ENCODE results near the gene NUDT19. TPM values are rescaled to one million over a fixed set of nuclear protein-coding genes. Genes with fewer than 3 reads are reported as not detected.
"Not testable (repeated sequence)": the region's sequence is repeated elsewhere in the genome, so short reads cannot be mapped to it uniquely, and the experiment has no call there.

Gene NUDT19
- total and polyA plus RNA-seq, 9 of the 15 experiments (the other 6 are each of a cell fraction or from before 2014, with no cell fraction given), result 9.6 to 38.6 (median 14.4) TPM

- TF ChIP-seq POLR2H (tag; IDR thresholded peaks at IDR 0.05; ENCODE audit: low read depth) (peak; percentile 95), TOE1 (IDR thresholded peaks at IDR 0.05; ENCODE audit: borderline replicate concordance) (0 out of 2 replicates have a peak, but pooled peaks have one; percentile 19), ETV5 (CRISPR knock-in tag; IDR thresholded peaks at IDR 0.05; ENCODE audit: low read depth) (peak; percentile 68; the same call in 1 of the 2 replicates), E2F1 (CRISPR knock-in tag; IDR thresholded peaks at IDR 0.05) (peak; percentile 57), CHCHD3 (CRISPR knock-in tag; IDR thresholded peaks at IDR 0.05) (0 out of 2 replicates have a peak, but pooled peaks have one; percentile 35), CHAMP1 (IDR thresholded peaks at IDR 0.05) (peak; percentile 85), PBX2 (tag; conservative IDR thresholded peaks at IDR 0.05; ENCODE audit: low read depth) (0 out of 2 replicates have a peak, but pooled peaks have one; percentile 23), MLLT1 (IDR thresholded peaks at IDR 0.05) (peak; percentile 59 to 83; a peak in 3 of 4 replicates), CEBPG (tag; conservative IDR thresholded peaks at IDR 0.05 in 1 of 2, IDR thresholded peaks at IDR 0.05 in 1 of 2) (peak in 1 of 2 experiments; percentile 25; a peak in 1 of 4 replicates), ASH1L (IDR thresholded peaks at IDR 0.05; ENCODE audit: borderline replicate concordance, low read depth, partially characterized antibody) (peak; percentile 91)
- TF ChIP-seq TOE1 (CRISPR knock-in tag; IDR thresholded peaks at IDR 0.05; ENCODE audit: borderline replicate concordance, low read depth); PBX2 (CRISPR knock-in tag; IDR thresholded peaks at IDR 0.05; ENCODE audit: low read depth); CEBPG (CRISPR knock-in tag; IDR thresholded peaks at IDR 0.05): not testable (repeated sequence)
These were observed 1.8 kb downstream of the NUDT19 start (continued) for GRCh38 chr19:32693151-32694108.

Measured in K562 (cell line).